Endometrial microvascular endothelial cells (primary cell): Measurements from ENCODE around the gene INPP5D. TPM values are rescaled to one million over a fixed set of nuclear protein-coding genes. Genes with fewer than 3 reads are reported as not detected.
"Not testable (repeated sequence)": the region's sequence is repeated elsewhere in the genome, so short reads cannot be mapped to it uniquely, and the experiment has no call there.

Source experiments
- in situ Hi-C: cut with HindIII; loops from 2 replicates; pipeline ENCODE4 v1.10.0; 2017; ENCODE audit warnings: low sequenced_read_pairs, low pct_unique_long_range_greater_than_20kb; ENCODE audit errors: inconsistent ontology term
- total RNA-seq: library from RNA; depleted of rRNA; stranded (reverse); fragments of >200 nt; gene quantifications from one replicate; pipeline ENCODE4 v1.2.3, GENCODE V29; 2015; ENCODE audit errors: inconsistent ontology term

The INPP5D gene
- total RNA-seq, 1 donor from 2014 or later: 17.1 TPM

GRCh38 chr2:233143700-233144331 is 83.7 kb downstream of the INPP5D start:
- in situ Hi-C loops: no loop called here

GRCh38 chr2:233145726-233146125 is 85.6 kb downstream of the INPP5D start:
- in situ Hi-C loops: no loop called here

GRCh38 chr2:233146194-233146593 is 86.1 kb downstream of the INPP5D start:
- in situ Hi-C loops: no loop called here

GRCh38 chr2:233147136-233147828 is 87.1 kb downstream of the INPP5D start:
- in situ Hi-C loops: no loop called here

GRCh38 chr2:233147829-233148167 is 87.7 kb downstream of the INPP5D start:
- in situ Hi-C loops: no loop called here

GRCh38 chr2:233148354-233148753 is 88.2 kb downstream of the INPP5D start:
- in situ Hi-C loops: no loop called here

GRCh38 chr2:233152541-233152940 is 92.4 kb downstream of the INPP5D start:
- in situ Hi-C loops: no loop called here

GRCh38 chr2:233153146-233153798 is 93.1 kb downstream of the INPP5D start:
- in situ Hi-C loops: no loop called here

- in situ Hi-C loops: no loop called here
Measured at GRCh38 chr2:233156001-233156400, 95.9 kb downstream of the INPP5D start.

- in situ Hi-C loops: not testable (repeated sequence)
Measured at GRCh38 chr2:233156461-233156860, 96.3 kb downstream of the INPP5D start.

- in situ Hi-C loops: no loop called here
Measured at GRCh38 chr2:233161730-233162129, 101.6 kb downstream of the INPP5D start.

GRCh38 chr2:233162770-233163169 is 102.6 kb downstream of the INPP5D start:
- in situ Hi-C loops: no loop called here

GRCh38 chr2:233163486-233164103 is 103.5 kb downstream of the INPP5D start:
- in situ Hi-C loops: no loop called here

- in situ Hi-C loops: no loop called here
Measured at GRCh38 chr2:233164128-233164635, 104.0 kb downstream of the INPP5D start.

- in situ Hi-C loops: no loop called here
Measured at GRCh38 chr2:233164967-233165366, 104.8 kb downstream of the INPP5D start.

GRCh38 chr2:233165543-233165894 is 105.4 kb downstream of the INPP5D start:
- in situ Hi-C loops: no loop called here

- in situ Hi-C loops: no loop called here
Measured at GRCh38 chr2:233165895-233166661, 105.9 kb downstream of the INPP5D start.

GRCh38 chr2:233168445-233168844 is 108.3 kb downstream of the INPP5D start:
- in situ Hi-C loops: no loop called here

- in situ Hi-C loops: no loop called here
Measured at GRCh38 chr2:233168919-233169318, 108.8 kb downstream of the INPP5D start.
